ENCODE data around the gene EFCAB6. TPM values are rescaled to one million over a fixed set of nuclear protein-coding genes. Genes with fewer than 3 reads are reported as not detected.

Gene EFCAB6
- total RNA-seq, 4 donors from 2014 or later = 0.68 to 3.7 (median 0.80) TPM; not detected in 1

DNA sequence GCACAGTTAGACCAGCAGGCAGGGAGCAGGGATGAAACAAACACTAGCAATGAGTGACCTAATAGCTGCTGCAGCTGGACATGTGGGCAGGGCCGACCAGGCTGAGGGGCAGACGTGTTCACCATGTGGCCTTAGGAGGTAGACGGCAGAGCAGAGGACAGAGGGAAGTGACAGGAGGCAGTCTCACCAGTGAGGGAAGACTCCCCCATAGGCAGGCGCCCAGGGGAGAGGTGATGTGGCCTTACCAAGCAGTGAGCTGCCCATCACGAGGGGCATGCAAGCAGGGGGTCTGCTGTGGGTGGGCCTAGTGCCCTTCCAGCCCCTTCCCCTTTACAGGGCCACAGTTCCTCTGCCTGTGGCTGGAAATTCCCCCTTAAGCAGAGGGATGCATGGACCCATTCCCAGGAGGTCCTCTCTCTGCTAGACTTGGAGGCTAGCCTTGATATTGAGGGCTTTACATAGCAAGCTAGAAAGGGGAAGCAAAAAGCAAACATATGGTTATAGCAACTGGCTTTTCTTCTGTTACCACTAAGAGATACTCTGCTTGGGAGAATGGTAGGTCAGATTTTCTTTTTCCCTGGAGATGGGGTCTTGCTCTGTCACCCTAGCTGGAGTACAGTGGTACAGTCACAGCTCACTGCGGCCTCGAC, 332.7 kb downstream of the EFCAB6 start:
- intact Hi-C loops (cut with DNase I; ENCODE audit: low total_unique reads) = no loop called here
- H3K4me3 ChIP-seq = no peak overlapping the region
- WGBS, 2 donors (ENCODE audit: low coverage in 1 of 2) = 88% methylated on average over 7 of the region's 7 CpGs; no CpG with 5 or more reads in 1 of the 2 donors

More for the DNA sequence above, 332.7 kb downstream of the EFCAB6 start:
- H3K9me3 ChIP-seq = no peaks in the 10 kb centered on the region
- no peak for DNase-seq
- no peaks in the 10 kb centered on the region for H3K27me3 ChIP-seq
- in situ Hi-C loops (cut with MboI; ENCODE audit: low pct_ligation_motif_present in 1 of 4, low pct_unique_long_range_greater_than_20kb in 1 of 4, low sequenced_read_pairs in 3 of 4) = no loop called here
- TF ChIP-seq EP300 (IDR thresholded peaks at IDR 0.05; ENCODE audit: low read depth) (no peak), POLR2A (IDR thresholded peaks at IDR 0.05) (no peak), POLR2AphosphoS5 (IDR thresholded peaks at IDR 0.05) (no peak)
- TF ChIP-seq, protein P1, sequence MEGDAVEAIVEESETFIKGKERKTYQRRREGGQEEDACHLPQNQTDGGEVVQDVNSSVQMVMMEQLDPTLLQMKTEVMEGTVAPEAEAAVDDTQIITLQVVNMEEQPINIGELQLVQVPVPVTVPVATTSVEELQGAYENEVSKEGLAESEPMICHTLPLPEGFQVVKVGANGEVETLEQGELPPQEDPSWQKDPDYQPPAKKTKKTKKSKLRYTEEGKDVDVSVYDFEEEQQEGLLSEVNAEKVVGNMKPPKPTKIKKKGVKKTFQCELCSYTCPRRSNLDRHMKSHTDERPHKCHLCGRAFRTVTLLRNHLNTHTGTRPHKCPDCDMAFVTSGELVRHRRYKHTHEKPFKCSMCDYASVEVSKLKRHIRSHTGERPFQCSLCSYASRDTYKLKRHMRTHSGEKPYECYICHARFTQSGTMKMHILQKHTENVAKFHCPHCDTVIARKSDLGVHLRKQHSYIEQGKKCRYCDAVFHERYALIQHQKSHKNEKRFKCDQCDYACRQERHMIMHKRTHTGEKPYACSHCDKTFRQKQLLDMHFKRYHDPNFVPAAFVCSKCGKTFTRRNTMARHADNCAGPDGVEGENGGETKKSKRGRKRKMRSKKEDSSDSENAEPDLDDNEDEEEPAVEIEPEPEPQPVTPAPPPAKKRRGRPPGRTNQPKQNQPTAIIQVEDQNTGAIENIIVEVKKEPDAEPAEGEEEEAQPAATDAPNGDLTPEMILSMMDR (IDR thresholded peaks at IDR 0.05) = no peak
- no peak overlapping the region for H3K27ac ChIP-seq
- H3K36me3 ChIP-seq = no peaks in the 10 kb centered on the region
- H3K4me1 ChIP-seq = no peaks in the 10 kb centered on the region

Small RNA genes lying within 50 kb of the gene (small RNA-seq; reads per million reads assigned to genes)
- 0 reads per million in 4 donors for gene HMGN2P9

Other genes starting within 250 kb of the EFCAB6 start
- under 1 TPM in 2 of 4 donors, not detected in 2; 0.32 to 0.68 TPM for gene SULT4A1, start 50.2 kb upstream of the EFCAB6 start, total RNA-seq
- not detected for gene PNPLA5, start 79.7 kb upstream of the EFCAB6 start, total RNA-seq
- under 1 TPM in 1 of 4 donors, not detected in 3; 0.32 TPM for gene PNPLA3, start 111.5 kb upstream of the EFCAB6 start, total RNA-seq
- 10 to 100 TPM in 3 of 4 donors, 1 to 10 TPM in 1; 9.0 to 82.6 (median 33.3) TPM for gene SAMM50, start 143.1 kb upstream of the EFCAB6 start, total RNA-seq
- gene PARVB, start 212.0 kb upstream of the EFCAB6 start, total RNA-seq = 100 to 1,000 TPM in 1 of 4 donors, 10 to 100 TPM in 1, 1 to 10 TPM in 2; 6.6 to 144 (median 30.1) TPM

All from transverse colon (tissue), 4 donors.